Adrenal gland (tissue), 5 donors: ENCODE measurements around the gene CNTN4.

Source experiments
- CTCF ChIP-seq, 6 experiments: fragments of 450-650 bp in 4 of 6; fragments of 200-600 bp in 2 of 6; sonication (generic) in 1 of 6; IDR thresholded peaks; 1 replicate in 5 of 6; 2 replicates in 1 of 6; pipeline versions ENCODE4 v1.5.1 to v1.8.0; 2016 to 2021; ENCODE audit warnings: antibody characterized with exemption in 6 of 6, mild to moderate bottlenecking in 2 of 6, moderate library complexity in 1 of 6
- POLR2A ChIP-seq, 2 donors: fragments of 450-650 bp; IDR thresholded peaks; one replicate each; pipeline ENCODE4 v1.6.1; 2017; ENCODE audit warnings: antibody characterized with exemption in 2 of 2, mild to moderate bottlenecking in 2 of 2, moderate library complexity in 1 of 2
- donor health status: DM: no; HTN: no; CAD: no.

DNA sequence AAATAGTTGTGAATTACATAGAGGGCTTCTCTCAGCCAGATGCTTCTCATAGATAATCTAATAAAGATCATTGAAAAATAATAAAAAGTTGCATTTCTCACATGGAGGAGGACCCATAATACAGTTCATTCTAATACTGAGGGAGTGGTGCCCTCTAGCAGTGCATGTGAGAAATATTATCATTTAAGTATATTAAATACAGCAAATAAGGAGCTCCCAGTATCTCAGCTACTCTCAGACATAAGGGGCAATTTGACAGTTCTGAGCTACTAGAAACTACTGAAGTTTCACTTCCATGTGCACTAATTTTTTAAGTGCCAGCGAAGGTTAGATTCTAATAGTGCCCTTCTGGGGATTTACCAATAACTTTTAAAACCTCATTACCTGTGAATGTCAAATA, 823.2 kb downstream of the CNTN4 start:
- TF ChIP-seq CTCF (IDR thresholded peaks at IDR 0.05) (peak in 2 of 6 experiments; percentile 10 to 39), POLR2A (IDR thresholded peaks at IDR 0.05) (no peak)
